GM18861 (cell line): Measurements from ENCODE around the gene MFSD12.
A peak's percentile ranks its signal among the peaks of the same experiment; 100 is the strongest.

Source experiments
- ATAC-seq: cut with Tn5 transposase; IDR thresholded peaks from one replicate; pipeline ENCODE4 v1.9.1; 2021; ENCODE audit not compliant: unreplicated experiment

Gene MFSD12

DNA sequence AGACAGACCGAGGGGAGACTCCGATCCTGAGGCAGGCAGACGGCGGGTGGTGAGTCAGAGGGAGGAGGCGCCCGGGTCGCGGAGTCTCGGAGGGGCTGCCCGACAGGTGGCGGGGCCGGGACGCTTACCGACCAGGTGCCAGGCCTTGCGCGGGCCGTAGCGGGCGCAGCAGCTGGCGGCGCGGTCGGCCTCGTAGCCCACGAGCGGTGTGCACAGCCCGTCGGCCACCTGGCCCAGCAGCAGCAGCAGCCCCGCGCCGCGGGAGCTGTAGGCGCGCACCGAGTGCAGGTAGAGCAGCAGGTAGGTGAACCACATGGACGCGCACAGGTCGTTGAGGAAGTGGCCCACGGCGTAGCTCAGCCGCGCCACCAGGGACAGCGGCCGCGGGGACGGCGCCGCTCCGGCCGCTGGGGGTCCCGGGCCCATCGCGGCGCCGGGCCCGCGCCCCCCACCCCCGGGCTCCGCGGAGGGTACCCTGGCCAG lies 367 bp downstream of the MFSD12 start:
- ATAC-seq: peak; percentile 30

GRCh38 chr19:3556423-3556977 lies 886 bp downstream of the MFSD12 start:
- ATAC-seq: no peak

- ATAC-seq: no peak
Measured at GRCh38 chr19:3555653-3556422, 1.5 kb downstream of the MFSD12 start.

DNA sequence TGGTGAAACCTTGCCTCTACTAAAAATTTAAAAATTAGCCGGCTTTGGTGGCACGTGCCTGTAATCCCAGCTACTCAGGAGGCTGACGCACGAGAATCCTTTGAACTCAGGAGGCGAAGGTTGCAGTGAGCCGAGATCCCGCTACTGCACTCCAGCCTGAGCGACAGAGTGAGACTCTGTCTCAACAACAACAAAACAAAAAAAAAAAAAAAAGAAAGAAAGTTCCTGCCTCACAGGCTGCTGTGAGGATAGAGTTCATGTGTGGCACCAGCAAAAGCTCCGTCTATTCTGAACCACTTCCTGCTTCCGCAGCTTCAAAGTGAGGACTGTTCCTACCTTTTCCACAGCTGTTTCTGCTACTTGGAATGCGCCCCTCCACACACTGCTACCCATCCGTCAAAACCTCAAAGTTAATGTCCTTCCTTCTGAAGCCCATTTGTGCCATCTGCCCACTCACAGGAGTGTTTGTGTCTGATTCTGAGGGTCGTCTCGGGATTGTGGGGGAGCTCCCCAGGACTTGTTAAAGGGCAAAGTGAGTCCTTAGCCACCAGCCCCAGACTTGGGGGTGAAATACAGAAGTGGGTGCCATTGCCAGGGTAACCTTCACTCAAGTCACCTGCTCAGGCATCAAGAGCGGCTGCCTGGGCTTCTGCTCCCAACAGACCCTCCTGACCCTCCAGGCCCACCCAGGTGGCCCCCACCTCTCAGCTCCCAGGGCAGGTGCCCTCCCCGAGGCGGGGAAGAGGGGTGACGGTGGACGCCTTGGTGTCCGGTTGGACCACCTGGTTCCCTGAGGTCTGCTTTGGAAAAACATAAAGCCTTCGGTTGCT lies 2.9 kb downstream of the MFSD12 start:
- no peak for ATAC-seq

GRCh38 chr19:3551792-3552095 lies 5.6 kb downstream of the MFSD12 start:
- no peak for ATAC-seq

DNA sequence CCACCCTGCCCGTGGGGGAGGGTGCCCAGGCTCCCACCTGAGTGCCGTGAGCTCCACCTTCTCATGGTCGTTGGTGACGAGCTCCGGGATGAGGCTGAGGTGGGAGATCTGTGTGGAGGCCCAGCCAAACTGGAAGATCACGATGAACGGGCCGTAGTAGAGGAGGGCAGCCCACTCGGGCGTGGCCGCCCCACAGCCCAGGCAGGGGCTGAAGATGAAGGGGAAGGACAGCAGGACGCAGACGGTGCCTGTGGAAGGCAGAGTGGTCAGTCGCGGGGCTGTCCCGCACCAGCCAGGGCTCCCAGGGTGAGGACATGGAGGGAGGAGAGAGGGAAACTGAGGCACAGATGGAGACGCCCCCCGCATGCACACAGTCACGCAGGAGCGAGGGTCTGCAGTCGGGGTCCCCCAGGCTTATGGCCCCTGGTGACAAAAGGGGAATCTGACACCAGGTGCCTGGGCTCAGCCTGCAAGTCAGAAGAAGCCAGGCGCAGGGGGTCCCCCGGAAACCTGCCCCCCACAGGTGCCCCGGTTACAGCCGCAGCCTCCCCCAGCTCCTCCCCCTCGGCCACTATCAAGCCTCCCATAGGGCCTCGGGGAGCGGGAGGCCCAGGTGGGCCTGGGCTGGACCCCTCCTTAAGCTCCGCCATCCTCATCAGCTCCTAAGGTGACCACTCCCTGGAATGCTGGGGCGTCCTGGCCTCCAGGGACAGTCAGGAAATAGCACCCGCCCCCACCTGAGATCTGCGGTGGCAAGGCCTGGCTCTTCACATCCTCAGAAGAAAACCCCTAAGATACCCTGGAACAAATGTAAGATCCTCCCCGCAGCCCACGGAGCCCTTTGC lies 6.2 kb downstream of the MFSD12 start:
- no peak for ATAC-seq

DNA sequence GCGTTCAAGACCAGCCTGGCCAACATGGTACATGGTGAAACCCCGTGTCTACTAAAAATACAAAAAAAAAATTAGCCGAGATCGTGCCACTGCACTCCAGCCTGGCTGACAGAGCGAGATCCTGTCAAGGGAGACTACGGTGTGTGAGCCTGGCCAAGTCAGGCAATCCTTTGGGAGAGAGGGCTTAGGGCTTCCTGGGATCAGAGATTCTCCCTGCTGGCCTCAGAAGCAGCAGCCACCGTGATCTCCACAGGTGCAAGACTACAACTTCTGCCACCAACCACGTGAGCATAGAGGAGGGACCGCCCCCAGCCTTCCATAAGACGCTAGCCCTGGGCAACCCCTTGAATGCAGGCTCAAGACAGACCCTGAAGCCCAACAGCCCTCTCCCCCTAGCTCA lies 7.6 kb downstream of the MFSD12 start:
- ATAC-seq: no peak

- ATAC-seq: no peak
Measured at GRCh38 chr19:3548606-3549005, 8.8 kb downstream of the MFSD12 start.

DNA sequence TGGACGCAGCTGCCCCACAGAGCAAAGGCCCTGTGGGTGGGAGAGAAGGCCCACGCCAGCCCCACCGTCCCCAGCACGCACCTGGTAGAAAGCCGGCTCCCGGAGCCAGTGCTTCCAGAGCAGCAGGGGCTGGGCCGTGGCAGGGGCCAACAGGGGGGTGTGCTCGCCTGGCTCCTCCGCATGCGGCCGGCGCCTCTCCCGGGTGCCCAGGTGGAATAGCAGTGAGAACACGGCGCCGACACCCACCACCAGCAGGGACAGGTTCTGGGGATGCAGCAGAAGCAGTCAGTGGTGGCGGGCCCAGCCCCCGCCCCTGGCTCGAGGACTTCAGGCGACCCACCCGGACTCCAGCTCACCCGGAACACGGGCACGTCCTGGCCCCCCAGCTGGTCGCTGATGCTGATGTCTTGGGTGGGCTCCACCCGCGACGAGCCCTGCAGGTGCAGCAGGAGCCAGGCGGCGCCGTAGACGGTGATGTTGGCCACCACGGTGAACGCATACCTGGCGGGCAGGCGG lies 9.6 kb downstream of the MFSD12 start:
- ATAC-seq: no peak

DNA sequence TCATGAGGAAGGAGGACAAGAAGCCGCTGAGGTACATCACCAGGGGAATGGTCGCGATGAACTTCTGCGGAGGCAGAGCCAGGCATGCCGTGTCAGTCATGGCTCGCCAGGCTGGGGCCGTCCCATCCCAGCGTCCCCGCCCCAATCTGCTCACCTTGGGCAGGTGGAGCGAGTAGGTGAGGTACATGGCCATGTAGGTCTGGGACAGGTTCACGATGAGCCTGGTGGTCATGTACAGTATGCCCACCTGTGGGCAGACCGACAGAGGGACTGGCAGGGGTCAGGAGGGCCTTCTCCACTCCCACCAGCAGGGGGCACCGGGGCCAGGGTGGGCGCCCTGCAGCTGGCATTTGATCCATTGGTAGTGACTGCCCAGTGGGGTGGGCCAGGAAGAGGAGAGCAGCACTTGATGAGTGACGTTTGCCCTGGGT lies 10.1 kb downstream of the MFSD12 start:
- ATAC-seq: no peak

GRCh38 chr19:3546119-3546518 lies 11.3 kb downstream of the MFSD12 start:
- ATAC-seq: no peak

DNA sequence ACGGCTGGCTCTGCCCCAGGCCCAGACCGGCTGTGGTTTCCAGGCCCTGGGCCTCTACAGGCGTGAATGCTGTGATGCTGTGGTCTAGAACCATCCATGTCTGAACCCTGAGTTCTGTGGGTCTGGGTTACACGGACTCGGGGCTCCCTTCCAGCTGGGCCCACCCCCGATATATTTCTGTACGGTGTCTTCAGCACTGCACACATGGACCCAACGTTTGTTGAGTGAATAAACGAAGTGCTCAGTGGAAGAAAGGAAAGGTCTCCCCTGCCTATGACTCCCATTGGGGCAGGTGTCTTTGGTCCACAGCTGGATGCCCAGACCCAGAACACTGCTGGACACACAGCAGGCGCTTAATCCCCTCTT lies 11.7 kb downstream of the MFSD12 start:
- no peak for ATAC-seq

GRCh38 chr19:3544742-3545668 lies 12.4 kb downstream of the MFSD12 start:
- no peak for ATAC-seq

DNA sequence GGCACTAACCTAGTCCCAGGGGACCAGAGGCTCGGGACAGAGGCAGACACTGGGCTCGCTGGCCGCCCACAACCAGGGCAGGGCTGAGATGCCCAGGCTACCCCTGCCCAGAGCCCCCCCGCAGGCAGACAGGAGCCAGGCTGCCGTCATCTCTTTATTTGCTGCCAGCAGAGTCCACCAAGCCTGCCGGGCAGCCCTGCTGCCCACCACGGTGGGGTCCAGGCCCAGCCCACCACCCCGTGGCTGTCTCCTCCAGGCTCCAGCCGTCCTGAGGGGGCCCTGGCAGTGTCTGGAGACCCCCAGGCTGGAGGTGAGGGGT lies 13.4 kb downstream of the MFSD12 start:
- ATAC-seq: no peak

GRCh38 chr19:3543150-3544057 lies 14.0 kb downstream of the MFSD12 start:
- ATAC-seq: no peak

GRCh38 chr19:3539756-3540118 lies 17.6 kb downstream of the MFSD12 start:
- ATAC-seq: no peak

- no peak for ATAC-seq
Measured at GRCh38 chr19:3538965-3539755, 18.2 kb downstream of the MFSD12 start, which contains the start of gene TEKTIP1. TEKTIP1 (plus strand) TSS chr19:3539174; CDS start chr19:3539178, 4 bp downstream.

GRCh38 chr19:3538258-3538929 lies 19.0 kb downstream of the MFSD12 start:
- ATAC-seq: no peak
